ENCODE results near the gene KIF13A. TPM values are rescaled to one million over a fixed set of nuclear protein-coding genes. Genes with fewer than 3 reads are reported as not detected.

Gene KIF13A
- total and polyA plus RNA-seq, 10 of the 15 experiments (the other 5 are each of a cell fraction or from before 2014, with no cell fraction given): 0.02 to 0.26 (median 0.13) TPM; not detected in 2

GRCh38 chr6:18016133-18016532, 28.7 kb upstream of the KIF13A start:
- ATAC-seq: no peak
- H2AFZ ChIP-seq (ENCODE audit: control insufficient read depth, low read depth, low read length): no peak overlapping the region
- BruUV-seq (replicated peaks): no TSS peak
- H3K4me1 ChIP-seq (ENCODE audit: control insufficient read depth, insufficient read depth, low read length): no peaks in the 10 kb centered on the region
- no peak overlapping the region for H3K9ac ChIP-seq (ENCODE audit: control insufficient read depth, insufficient read depth, low read length)
- ChIA-PET CTCF (no interaction called here), POLR2A (no interaction called here), RAD21 (ENCODE audit: unreplicated experiment) (no interaction called here), SMC1A (ENCODE audit: uncharacterized antibody, unreplicated experiment) (no interaction called here)
- H3K36me3 ChIP-seq (ENCODE audit: control insufficient read depth in 2 of 2, insufficient read depth in 2 of 2, low read length in 1 of 2): no peaks in the 10 kb centered on the region
- no peaks in the 10 kb centered on the region; the same call in 2 of the 3 replicates for H3K9me3 ChIP-seq (replicated peaks; ENCODE audit: control insufficient read depth, insufficient read depth, low read length)
- FAIRE-seq: no peak
- no peak for DNase-seq (ENCODE audit: low read depth, low spot score)
- no peak overlapping the region for H3K4me2 ChIP-seq (ENCODE audit: control insufficient read depth, insufficient read depth)
- no peak overlapping the region for H3K4me3 ChIP-seq
- no peak overlapping the region for H3K27ac ChIP-seq (ENCODE audit: control insufficient read depth, insufficient read depth)
- in situ Hi-C loops (cut with MboI): no loop called here
- no peaks in the 10 kb centered on the region for H3K79me2 ChIP-seq (ENCODE audit: control insufficient read depth, insufficient read depth, low read length)
- H3K27me3 ChIP-seq (replicated peaks in 1 of 2; ENCODE audit: control insufficient read depth in 2 of 2, insufficient read depth in 2 of 2, low read length in 1 of 2): no peaks in the 10 kb centered on the region
- H4K20me1 ChIP-seq (ENCODE audit: control insufficient read depth, insufficient read depth): no peaks in the 10 kb centered on the region
- TF ChIP-seq CHD4 (IDR thresholded peaks at IDR 0.05): no peak
- no peak for TF ChIP-seq BMI1 (IDR thresholded peaks at IDR 0.05; ENCODE audit: borderline replicate concordance)
- no peak for TF ChIP-seq FOS (IDR thresholded peaks at IDR 0.05; ENCODE audit: borderline replicate concordance, extremely low read depth, insufficient read length)
- intact Hi-C loops (cut with micrococcal nuclease; ENCODE audit: unreplicated experiment): no loop called here

DNA sequence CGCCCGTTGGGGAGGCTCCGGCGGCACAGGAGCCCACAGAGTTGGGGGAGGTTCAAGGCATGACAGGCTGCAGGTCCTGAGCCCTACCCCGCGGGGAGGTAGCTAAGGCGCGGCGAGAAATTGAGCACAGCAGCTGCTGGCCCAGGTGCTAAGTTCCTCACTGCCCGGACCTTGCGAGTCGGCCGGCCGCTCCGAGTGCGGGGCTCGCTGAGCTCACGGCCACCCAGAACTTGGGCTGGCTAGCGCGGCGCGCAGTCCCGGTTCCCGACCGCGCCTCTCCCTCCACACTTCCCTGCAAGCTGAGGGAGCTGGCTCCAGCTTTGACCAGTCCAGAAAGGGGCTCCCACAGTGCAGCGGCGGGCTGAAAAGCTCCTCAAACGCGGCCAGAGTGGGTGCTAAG, 23.9 kb upstream of the KIF13A start:
- no peaks in the 10 kb centered on the region for H3K79me2 ChIP-seq (ENCODE audit: control insufficient read depth, insufficient read depth, low read length)
- in situ Hi-C loops (cut with MboI): no loop called here
- intact Hi-C loops (cut with micrococcal nuclease; ENCODE audit: unreplicated experiment): no loop called here
- CTCF ChIA-PET: no interaction called here
- WGBS (ENCODE audit: insufficient coverage, insufficient replicate concordance, low lambda C conversion rate, missing lambda C conversion rate): 81% methylated on average over 30 of the region's 30 CpGs
- no peak overlapping the region for H3K9ac ChIP-seq (ENCODE audit: control insufficient read depth, insufficient read depth, low read length)
- no peak for DNase-seq (ENCODE audit: low read depth, low spot score)
- no peak overlapping the region for H3K27ac ChIP-seq (ENCODE audit: control insufficient read depth, insufficient read depth)
- no peaks in the 10 kb centered on the region for H3K4me1 ChIP-seq (ENCODE audit: control insufficient read depth, insufficient read depth, low read length)
- no peaks in the 10 kb centered on the region for H3K36me3 ChIP-seq (ENCODE audit: control insufficient read depth in 2 of 2, insufficient read depth in 2 of 2, low read length in 1 of 2)
- ATAC-seq: no peak
- H3K27me3 ChIP-seq (replicated peaks in 1 of 2; ENCODE audit: control insufficient read depth in 2 of 2, insufficient read depth in 2 of 2, low read length in 1 of 2): no peaks in the 10 kb centered on the region; a peak in 1 of 4 replicates
- SMC1A ChIA-PET (ENCODE audit: uncharacterized antibody, unreplicated experiment): no interaction called here
- no peaks in the 10 kb centered on the region for H4K20me1 ChIP-seq (ENCODE audit: control insufficient read depth, insufficient read depth)
- H3K4me3 ChIP-seq: no peak overlapping the region
- RAD21 ChIA-PET (ENCODE audit: unreplicated experiment): no interaction called here
- H3K9me3 ChIP-seq (replicated peaks; ENCODE audit: control insufficient read depth, insufficient read depth, low read length): no peaks in the 10 kb centered on the region; the same call in 2 of the 3 replicates
- no TSS peak for BruUV-seq (replicated peaks)
- no peak overlapping the region for H3K4me2 ChIP-seq (ENCODE audit: control insufficient read depth, insufficient read depth)
- H2AFZ ChIP-seq (ENCODE audit: control insufficient read depth, low read depth, low read length): no peak overlapping the region
- POLR2A ChIA-PET: no interaction called here
- FAIRE-seq: no peak
- TF ChIP-seq BHLHE40 (IDR thresholded peaks at IDR 0.05; ENCODE audit: borderline replicate concordance in 1 of 2, low read depth in 2 of 2, low read length in 1 of 2) (no peak), EZH2 (IDR thresholded peaks at IDR 0.05; ENCODE audit: borderline replicate concordance, control insufficient read depth, low read depth, low read length) (no peak), TBL1XR1 (IDR thresholded peaks at IDR 0.05; ENCODE audit: low read depth, low read length) (no peak), WRNIP1 (IDR thresholded peaks at IDR 0.05; ENCODE audit: borderline replicate concordance, low read depth, low read length) (no peak), CHD1 (IDR thresholded peaks at IDR 0.05; ENCODE audit: low read depth, low read length) (no peak), LARP7 (IDR thresholded peaks at IDR 0.05) (no peak), ZNF687 (IDR thresholded peaks at IDR 0.05) (no peak), MTA3 (IDR thresholded peaks at IDR 0.05; ENCODE audit: borderline replicate concordance, low read length) (no peak)

Data from GM12878 (cell line).